GM18502 (cell line): Measurements from ENCODE around the gene KATNIP.

Source experiments
- ATAC-seq: cut with Tn5 transposase; IDR thresholded peaks from one replicate; pipeline ENCODE4 v1.9.1; 2021; ENCODE audit warnings: mild to moderate bottlenecking; ENCODE audit not compliant: unreplicated experiment, poor library complexity

Gene KATNIP

GRCh38 chr16:27576729-27577128 is 26.8 kb downstream of the KATNIP start:
- ATAC-seq: no peak

DNA sequence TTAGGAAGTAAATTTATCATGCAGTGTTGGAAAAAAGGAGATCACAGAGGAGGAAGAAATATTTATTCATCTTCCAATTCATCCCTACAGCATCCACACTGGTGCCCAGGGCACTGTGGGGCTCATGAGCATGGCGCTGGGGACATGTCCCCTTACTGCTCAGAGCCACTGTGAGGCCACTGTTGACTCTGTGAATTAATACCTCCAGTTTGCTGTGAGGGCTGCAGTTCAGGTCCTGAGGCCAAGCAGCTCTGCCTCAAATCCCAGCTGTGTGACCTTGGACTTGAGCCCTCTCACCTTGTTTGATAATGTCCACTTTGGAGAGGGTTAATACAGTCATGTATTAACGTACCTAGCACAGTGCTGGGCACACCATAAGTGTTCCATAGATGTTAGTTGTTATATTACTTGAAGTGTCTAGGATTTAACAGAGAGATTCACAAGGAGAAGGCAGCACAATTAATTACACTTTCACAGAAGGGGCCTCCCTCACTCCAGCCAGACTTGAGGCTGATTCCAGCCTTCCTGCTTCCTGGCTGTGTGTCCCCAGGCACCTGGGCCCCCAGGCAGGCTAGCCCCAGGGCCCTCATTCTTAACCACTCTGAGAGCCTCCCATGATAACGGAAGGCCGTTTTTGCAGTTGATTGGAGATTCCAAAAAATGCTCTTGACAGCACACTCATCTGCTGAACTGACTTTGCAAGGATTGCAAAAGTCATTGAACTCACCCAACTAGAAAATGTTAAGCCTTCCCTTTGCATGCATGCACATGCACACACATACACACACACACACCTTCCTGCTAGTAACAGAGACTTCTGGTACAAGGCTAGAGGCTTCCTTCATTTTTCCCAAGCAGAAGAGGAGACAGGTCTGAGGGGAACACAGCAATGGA is 29.4 kb downstream of the KATNIP start:
- no peak for ATAC-seq

DNA sequence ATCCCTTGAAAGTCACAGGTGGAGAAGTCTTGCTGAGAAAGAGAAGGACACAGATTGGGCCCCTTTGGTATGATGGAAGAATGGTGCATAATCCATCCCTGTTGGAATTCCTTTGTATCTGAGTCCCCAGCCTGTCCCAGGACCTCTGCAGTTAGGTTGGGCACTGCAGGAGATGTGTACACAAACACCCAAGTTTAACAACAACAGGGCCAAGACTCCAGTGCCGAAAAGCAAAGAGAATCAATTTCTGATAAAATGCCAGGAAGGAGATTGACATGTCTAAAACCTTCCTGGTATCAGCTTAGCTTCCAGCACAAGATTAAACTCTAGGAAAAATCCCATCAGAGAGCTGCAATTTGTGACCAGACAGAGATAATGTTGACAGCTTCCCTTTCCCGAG is 32.9 kb downstream of the KATNIP start:
- no peak for ATAC-seq

GRCh38 chr16:27583634-27584033 is 33.7 kb downstream of the KATNIP start:
- no peak for ATAC-seq

DNA sequence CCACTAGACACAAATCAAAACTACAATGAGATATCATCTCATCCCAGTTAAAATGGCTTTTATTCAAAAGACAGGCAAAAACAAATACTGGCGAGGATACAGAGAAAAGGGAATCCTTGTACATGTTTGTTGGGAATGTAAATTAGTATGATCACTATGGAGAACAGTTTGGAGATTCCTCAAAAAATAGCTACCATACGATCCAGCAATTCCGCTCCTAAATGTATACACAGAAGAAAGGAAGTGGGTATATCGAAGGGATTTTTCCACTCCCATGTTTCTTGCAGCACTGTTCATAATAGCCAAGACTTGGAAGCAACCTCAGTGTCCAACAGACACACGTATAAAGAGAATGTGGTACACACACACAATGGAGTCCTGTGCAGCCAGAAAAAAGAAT is 35.3 kb downstream of the KATNIP start:
- no peak for ATAC-seq

DNA sequence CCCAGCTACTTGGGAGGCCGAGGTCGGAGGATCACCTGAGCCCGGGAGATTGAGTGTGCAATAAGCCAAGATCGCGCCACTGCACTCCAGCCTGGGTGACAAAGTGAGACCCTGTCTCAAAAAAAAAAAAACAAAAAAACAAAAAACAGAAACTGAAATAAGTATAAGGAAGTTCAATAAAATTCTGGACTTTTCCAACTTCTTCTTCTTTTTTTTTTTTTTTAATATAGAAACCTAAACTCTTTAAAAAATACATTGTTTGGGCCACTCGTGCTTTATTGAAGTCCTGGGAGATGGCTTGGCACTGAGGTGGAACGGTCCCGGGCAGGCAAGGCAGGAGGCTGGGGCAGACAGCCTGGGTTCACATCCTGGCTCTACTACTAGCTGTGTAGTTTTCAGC is 36.8 kb downstream of the KATNIP start:
- ATAC-seq: no peak

DNA sequence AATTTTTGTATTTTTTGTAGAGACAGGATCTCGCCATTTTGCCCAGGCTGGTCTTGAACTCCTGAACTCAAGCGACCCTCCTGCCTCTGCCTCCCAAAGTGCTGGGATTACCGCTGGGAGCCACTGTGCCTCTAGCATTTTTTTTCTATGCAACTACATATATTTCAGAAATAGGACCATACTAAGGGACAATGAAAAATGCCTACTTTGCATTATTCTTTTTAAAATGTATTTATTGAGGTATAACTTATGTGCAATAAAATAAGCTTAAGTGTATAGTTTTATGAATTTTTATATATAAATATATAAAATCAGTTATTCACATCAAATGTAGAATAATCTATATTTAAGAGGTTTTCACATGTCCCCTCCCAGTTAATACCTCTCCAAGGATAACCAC is 38.1 kb downstream of the KATNIP start:
- ATAC-seq: no peak

- ATAC-seq: no peak
Measured at GRCh38 chr16:27591837-27592236, 41.9 kb downstream of the KATNIP start.

DNA sequence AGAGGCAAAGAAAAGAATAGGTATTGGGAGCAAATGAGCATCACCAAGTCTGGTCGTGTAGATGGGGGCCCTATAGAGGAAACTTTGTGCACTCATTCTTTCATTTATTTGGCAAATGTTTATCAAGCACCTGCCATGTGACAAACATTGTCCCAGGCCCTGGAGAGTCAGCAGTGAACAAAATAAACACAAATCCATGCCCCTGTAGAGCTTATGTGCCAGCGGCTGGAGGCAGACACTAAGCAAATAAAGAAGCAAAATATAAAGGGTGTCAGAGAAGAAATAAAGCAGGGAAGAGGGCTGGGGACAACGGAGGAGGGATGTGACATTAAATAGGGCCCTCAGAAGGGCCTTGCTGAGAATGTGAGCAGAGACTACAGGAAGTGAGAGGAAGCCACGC is 45.5 kb downstream of the KATNIP start:
- no peak for ATAC-seq

DNA sequence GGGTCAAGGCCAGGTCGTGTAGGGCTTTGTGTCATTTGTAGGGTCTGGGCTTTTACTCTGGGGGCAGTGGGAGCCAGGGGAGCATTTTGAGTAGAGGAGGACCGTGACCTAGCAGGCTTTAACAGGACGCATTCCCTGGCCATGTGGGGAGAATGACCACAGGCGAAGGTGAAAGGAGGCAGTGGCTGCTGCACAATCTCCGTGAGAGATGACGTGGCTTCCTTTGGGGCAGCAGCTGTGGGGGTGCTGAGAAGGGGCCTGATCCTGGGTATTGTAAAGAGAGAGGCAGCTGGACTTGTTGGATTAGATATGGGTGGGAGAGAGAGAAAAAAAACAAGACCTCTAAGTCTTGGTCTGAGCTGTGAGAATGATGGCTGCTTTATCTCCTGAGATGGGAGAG is 46.0 kb downstream of the KATNIP start:
- no peak for ATAC-seq

DNA sequence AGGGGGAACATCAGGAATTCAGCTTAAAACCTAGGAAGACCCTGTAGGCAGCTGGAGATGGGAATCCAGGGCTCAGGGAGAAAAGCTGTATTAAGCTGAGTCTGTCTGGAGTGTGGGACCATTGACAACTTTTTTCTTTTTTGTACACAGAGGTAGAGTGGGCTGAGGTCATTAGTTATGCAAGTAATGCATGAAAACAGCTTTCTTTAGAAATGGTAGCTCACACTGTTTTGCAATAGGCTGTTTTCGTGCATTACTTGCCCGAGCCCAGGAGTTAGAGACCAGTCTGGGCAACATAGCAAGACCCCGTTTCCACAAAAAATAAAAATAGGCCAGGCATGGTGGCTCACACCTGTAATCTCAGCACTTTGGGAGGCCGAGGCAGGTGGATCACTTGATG is 46.5 kb downstream of the KATNIP start:
- ATAC-seq: no peak

DNA sequence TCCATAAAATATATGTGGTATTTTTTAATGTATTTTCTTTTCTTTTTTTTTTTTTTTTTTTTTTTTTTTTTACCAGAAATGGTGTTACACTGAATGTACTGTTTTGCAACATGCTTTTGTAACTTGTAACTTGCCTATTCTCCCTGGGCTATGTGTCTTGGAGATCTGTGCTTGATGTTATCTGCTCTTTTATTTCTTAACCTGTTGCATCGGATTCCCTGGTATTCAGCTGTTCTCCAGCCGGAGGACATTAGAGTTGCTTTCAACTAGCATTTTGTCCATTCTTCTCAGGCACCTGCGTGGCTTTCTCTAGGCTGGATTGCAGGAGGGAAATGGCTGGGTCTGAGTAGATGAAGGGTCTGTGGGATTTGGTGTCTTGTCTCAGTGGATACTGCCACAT is 47.4 kb downstream of the KATNIP start:
- no peak for ATAC-seq

- no peak for ATAC-seq
Measured at GRCh38 chr16:27598220-27598619, 48.3 kb downstream of the KATNIP start.

DNA sequence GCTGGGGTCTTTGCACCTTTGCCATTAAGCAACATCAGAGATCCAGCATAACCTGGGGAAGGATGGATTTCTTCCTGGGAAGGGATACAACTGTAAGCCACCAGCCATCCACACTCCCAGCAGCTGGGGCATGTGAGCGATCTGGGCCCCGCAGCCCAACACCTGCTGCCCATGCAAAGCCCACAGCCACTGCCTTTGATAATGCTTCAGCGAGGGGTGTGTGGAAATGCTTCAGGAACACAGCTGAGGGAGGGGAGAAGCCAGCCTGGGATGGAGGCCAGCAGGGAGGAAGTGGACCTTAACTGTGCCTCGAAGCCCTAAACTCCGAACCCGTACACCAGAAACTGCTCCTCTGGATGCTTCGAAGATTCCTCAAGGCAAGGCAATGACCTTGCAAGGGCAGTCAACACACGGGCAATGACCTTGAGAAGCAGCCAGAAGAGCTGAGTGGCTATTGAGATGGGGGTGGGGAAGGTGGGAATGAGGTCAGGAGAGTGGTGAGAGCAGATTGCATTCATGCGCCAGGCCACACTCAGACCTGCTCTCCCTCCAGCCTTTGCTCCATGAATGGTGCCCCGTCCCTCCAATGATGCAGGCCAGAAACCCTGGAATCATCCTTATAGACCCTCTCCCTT is 49.1 kb downstream of the KATNIP start:
- ATAC-seq: no peak

DNA sequence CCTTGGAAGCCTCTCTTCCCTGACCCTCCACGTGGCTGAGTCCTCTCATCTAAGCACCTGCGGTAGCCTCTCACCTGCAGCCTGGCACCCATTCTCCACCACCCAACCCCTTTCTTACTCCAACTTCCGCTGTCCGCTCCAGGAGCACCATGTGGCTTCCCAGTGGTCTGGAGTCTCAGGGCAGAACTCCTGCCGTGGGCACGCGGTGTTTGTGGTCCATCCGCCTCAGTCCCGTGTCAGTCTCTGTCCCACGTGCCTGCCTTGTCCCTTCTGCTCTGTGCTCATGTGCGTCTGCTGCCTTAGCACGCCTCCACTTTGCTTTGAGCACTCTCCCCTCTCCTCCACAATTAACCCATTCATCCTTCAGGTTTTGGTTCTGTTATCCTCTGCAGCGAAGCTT is 49.7 kb downstream of the KATNIP start:
- no peak for ATAC-seq
